K562 (cell line): Measurements from ENCODE around the gene KIF26A. TPM values are rescaled to one million over a fixed set of nuclear protein-coding genes. Genes with fewer than 3 reads are reported as not detected.

Experiments used
- ATAC-seq: fragments of 200-7000 bp; cut with Tn5 transposase; 3 replicates; pipeline ENCODE4 v1.9.1; 2020; ENCODE audit warnings: moderate library complexity
- BruUV-seq: library from RNA; stranded (reverse); fragments of 400-500 nt; replicated peaks from 2 replicates; lab custom pipeline; 2021; lab: Mats Ljungman, UMichigan
- CTCF ChIA-PET: fragments of 300-600 bp; formaldehyde crosslinking; extraction: SDS; loops from one replicate; lab custom pipeline; 2021; ENCODE audit warnings: low intra/inter-chr PET ratio; lab: Yijun Ruan, JAX
- POLR2A ChIA-PET: fragments of 300-600, 350-650 bp; sonication (Branson Sonifier 250); formaldehyde crosslinking; extraction: SDS; loops from one replicate; lab custom pipeline; 2021; ENCODE audit warnings: antibody characterized with exemption, inconsistent platforms; lab: Yijun Ruan, JAX
- DNase-seq, 4 experiments: peaks; one replicate each; pipeline versions ENCODE4 v3.0.0 to v3.0.0-alpha.2; 2011 to 2018; ENCODE audit warnings: low spot score in 3 of 4, mixed read lengths in 3 of 4; ENCODE audit errors: extremely low read depth in 1 of 4
- FAIRE-seq: peaks from 2 replicates; lab custom pipeline; 2011; peaks lifted over from hg19 to GRCh38; lab: Jason Lieb, UNC
- H2AFZ ChIP-seq: 2 replicates; pipeline ENCODE4 v1.6.0; 2011; ENCODE audit warnings: low read depth, low read length, control low read depth, inconsistent platforms
- H3K27ac ChIP-seq: fragments of 200-600 bp; 3 replicates; pipeline ENCODE4 v1.8.0; 2011; ENCODE audit warnings: low read depth, mild to moderate bottlenecking, control low read depth, inconsistent platforms, low read length, moderate library complexity, mixed read lengths; ENCODE audit errors: extremely low read depth
- H3K27me3 ChIP-seq, 2 experiments: fragments of 300-600 bp in 1 of 2; 2 replicates in 1 of 2; 3 replicates in 1 of 2; pipeline versions ENCODE4 v1.6.0 to v1.8.0; 2011; ENCODE audit warnings: inconsistent platforms in 2 of 2, low read length in 2 of 2, mild to moderate bottlenecking in 1 of 2, mixed read lengths in 1 of 2, moderate library complexity in 1 of 2; ENCODE audit not compliant: control insufficient read depth in 2 of 2, insufficient read depth in 2 of 2
- H3K36me3 ChIP-seq: fragments of 300-600 bp; 3 replicates; pipeline ENCODE4 v1.8.0; 2011; ENCODE audit warnings: mild to moderate bottlenecking, low read length, inconsistent platforms; ENCODE audit not compliant: control insufficient read depth, insufficient read depth
- H3K4me1 ChIP-seq, 2 experiments: fragments of 200-600 bp in 1 of 2; replicated peaks in 1 of 2; 2 replicates in 1 of 2; 3 replicates in 1 of 2; pipeline versions ENCODE4 v1.5.1 to v1.8.0; 2011; ENCODE audit warnings: inconsistent platforms in 2 of 2, low read length in 2 of 2, mild to moderate bottlenecking in 1 of 2, mixed read lengths in 1 of 2, moderate library complexity in 1 of 2; ENCODE audit not compliant: control insufficient read depth in 2 of 2, insufficient read depth in 2 of 2
- H3K4me2 ChIP-seq: 2 replicates; pipeline ENCODE4 v1.6.1; 2011; ENCODE audit warnings: low read length, control low read depth, inconsistent platforms, mixed read lengths; ENCODE audit not compliant: insufficient read depth
- H3K4me3 ChIP-seq: fragments of 200-600 bp; sonication (generic), shearing (Covaris generic); 2 replicates; pipeline ENCODE4 v1.5.1; 2016; ENCODE audit warnings: control low read depth, inconsistent platforms
- H3K79me2 ChIP-seq: fragments of 200-600 bp; 3 replicates; pipeline ENCODE4 v1.8.0; 2011; ENCODE audit warnings: low read length, inconsistent platforms; ENCODE audit not compliant: control insufficient read depth, insufficient read depth
- H3K9ac ChIP-seq, 2 experiments: 2 replicates each; pipeline versions ENCODE4 v1.6.0 to v1.6.1; 2011; ENCODE audit warnings: low read depth in 2 of 2, low read length in 2 of 2, control low read depth in 1 of 2, inconsistent platforms in 1 of 2, mild to moderate bottlenecking in 1 of 2, mixed read lengths in 1 of 2; ENCODE audit not compliant: insufficient read depth in 1 of 2
- H3K9me1 ChIP-seq: one replicate; pipeline ENCODE4 v1.6.0; 2011; ENCODE audit warnings: inconsistent platforms, mild to moderate bottlenecking, low read length, moderate library complexity; ENCODE audit not compliant: control insufficient read depth, insufficient read depth
- H3K9me3 ChIP-seq: replicated peaks from 2 replicates; pipeline ENCODE4 v1.5.1; 2011; ENCODE audit warnings: low read depth, low read length, inconsistent platforms; ENCODE audit not compliant: control insufficient read depth, insufficient read depth
- H4K20me1 ChIP-seq: replicated peaks from 2 replicates; pipeline ENCODE4 v1.6.1; 2011; ENCODE audit warnings: low read length, inconsistent platforms, mixed read lengths; ENCODE audit not compliant: control insufficient read depth, insufficient read depth
- HMBOX1 ChIP-seq: sonication (generic); IDR thresholded peaks from 2 replicates; pipeline ENCODE4 v1.6.1; 2016
- NR2C2 ChIP-seq, 2 experiments: fragments of 200-800 bp in 1 of 2; sonication (Bioruptor generic) in 1 of 2; sonication (generic) in 1 of 2; formaldehyde crosslinking in 1 of 2; IDR thresholded peaks; 2 replicates each; pipeline versions ENCODE4 v1.6.1 to v1.8.0; 2016 to 2022; ENCODE audit warnings: mild to moderate bottlenecking in 1 of 2, missing compliant biosample characterization in 1 of 2, missing genetic modification characterization in 1 of 2, missing genetic modification reagents in 1 of 2
- PKNOX1 ChIP-seq: fragments of 450-650 bp; IDR thresholded peaks from 2 replicates; pipeline ENCODE4 v1.6.1; 2016
- PRMT5 ChIP-seq: sonication (generic); formaldehyde crosslinking; IDR thresholded peaks from 2 replicates; pipeline ENCODE4 v1.5.0; 2020; ENCODE audit warnings: missing genetic modification reagents
- SIN3B ChIP-seq: fragments of 450-650 bp; IDR thresholded peaks from 2 replicates; pipeline ENCODE4 v1.6.1; 2017; ENCODE audit warnings: low read depth, mild to moderate bottlenecking, moderate library complexity
- TBL1XR1 ChIP-seq, 2 experiments: IDR thresholded peaks; 2 replicates each; pipeline ENCODE4 v1.6.1; 2012; ENCODE audit warnings: improper control_type of control experiment in 2 of 2, low read length in 2 of 2, mild to moderate bottlenecking in 1 of 2
- WGBS: fragments of 100-300 bp; shearing (Covaris generic); methylation state at CpG from one replicate; pipeline ENCODE4 v1.1.6; 2016; ENCODE audit warnings: low coverage, mixed read lengths; ENCODE audit not compliant: insufficient coverage; ENCODE audit errors: missing lambda C conversion rate; 5-methylcytosine and 5-hydroxymethylcytosine counted together
- in situ Hi-C: fragments of 300-500 bp; cut with MboI; formaldehyde crosslinking; loops from 4 replicates; pipeline ENCODE4 v1.15.0; 2018; ENCODE audit warnings: inconsistent platforms, mixed read lengths
- intact Hi-C: fragments of 100-400 bp; cut with micrococcal nuclease; formaldehyde crosslinking; loops from 2 replicates; pipeline ENCODE4 v1.14.2; 2022
- polyA plus RNA-seq, 8 experiments: library from polyadenylated mRNA; depleted of rRNA in 4 of 8; stranded (reverse) in 5 of 8; unstranded in 3 of 8; fragments of >200 nt; fragmentation: Nextera tagmentation in 2 of 8; fragmentation: Illumina TruSeq in 1 of 8; extraction: Ambion mirVana in 2 of 8; extraction: Trizol in 1 of 8; gene quantifications; 2 replicates each; pipeline versions ENCODE4 v1.2.1 to v1.2.3, GENCODE V29; 2011 to 2014; ENCODE audit warnings: inconsistent platforms in 1 of 8, missing spikeins in 1 of 8
- total RNA-seq, 7 experiments: library from RNA; depleted of rRNA in 6 of 7; stranded (reverse); fragments of >200 nt in 6 of 7; fragmentation: Illumina TruSeq in 2 of 7; extraction: Trizol in 2 of 7; gene quantifications; 2 replicates each; pipeline versions ENCODE4 v1.2.1 to v1.2.3, GENCODE V29; 2011 to 2021; ENCODE audit warnings: low replicate concordance in 1 of 7
- TF ChIP-seq, protein P1 (sequence below), 2 experiments: IDR thresholded peaks; 2 replicates each; pipeline ENCODE4 v1.6.1; 2011; ENCODE audit warnings: borderline replicate concordance in 1 of 2, control low read depth in 1 of 2, low read depth in 1 of 2, low read length in 1 of 2, mild to moderate bottlenecking in 1 of 2, mixed read lengths in 1 of 2, moderate library complexity in 1 of 2; ENCODE audit not compliant: insufficient read depth in 1 of 2, insufficient read length in 1 of 2, poor library complexity in 1 of 2, severe bottlenecking in 1 of 2; ENCODE audit errors: extremely low read depth in 1 of 2

The KIF26A gene
- total and polyA plus RNA-seq, 9 of the 15 experiments (the other 6 are each of a cell fraction or from before 2014, with no cell fraction given): 0.04 TPM; not detected in 8

- H3K9me3 ChIP-seq: no peaks in the 10 kb centered on the region
- H4K20me1 ChIP-seq: no peaks in the 10 kb centered on the region
- H3K27me3 ChIP-seq: peaks cover 0 to 30% of the 10 kb centered on the region in 2 experiments; a peak in 2 of 5 replicates
- no peak overlapping the region for H2AFZ ChIP-seq
- 33% methylated on average over 4 of the region's 11 CpGs for WGBS
- no peak for FAIRE-seq
- intact Hi-C loops: no loop called here
- BruUV-seq: no TSS peak
- POLR2A ChIA-PET: interaction anchor here (0.6 kb wide), 1 partner anchor 147 kb away, joined by 4 read pairs; no protein-coding TSS in a partner anchor
- no peak for ATAC-seq
- no peaks in the 10 kb centered on the region for H3K79me2 ChIP-seq
- H3K9me1 ChIP-seq: no peaks in the 10 kb centered on the region
- in situ Hi-C loops: no loop called here
- TF ChIP-seq, protein P1, sequence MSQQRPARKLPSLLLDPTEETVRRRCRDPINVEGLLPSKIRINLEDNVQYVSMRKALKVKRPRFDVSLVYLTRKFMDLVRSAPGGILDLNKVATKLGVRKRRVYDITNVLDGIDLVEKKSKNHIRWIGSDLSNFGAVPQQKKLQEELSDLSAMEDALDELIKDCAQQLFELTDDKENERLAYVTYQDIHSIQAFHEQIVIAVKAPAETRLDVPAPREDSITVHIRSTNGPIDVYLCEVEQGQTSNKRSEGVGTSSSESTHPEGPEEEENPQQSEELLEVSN (IDR thresholded peaks at IDR 0.05; ENCODE audit: borderline replicate concordance in 1 of 2, extremely low read depth in 1 of 2, insufficient read depth in 1 of 2, insufficient read length in 1 of 2, low read depth in 1 of 2, low read length in 1 of 2, poor library complexity in 1 of 2, severe bottlenecking in 1 of 2): no peak
- no peak overlapping the region for H3K9ac ChIP-seq
- H3K4me1 ChIP-seq: peaks cover 0 to 16% of the 10 kb centered on the region in 2 experiments; a peak in 2 of 5 replicates
- CTCF ChIA-PET: no interaction called here
- no peaks in the 10 kb centered on the region for H3K36me3 ChIP-seq
- no peak overlapping the region for H3K4me3 ChIP-seq
- no peak for DNase-seq
- H3K27ac ChIP-seq: no peak overlapping the region
- no peak overlapping the region for H3K4me2 ChIP-seq
Measured at GRCh38 chr14:104149278-104149595, 10.8 kb downstream of the KIF26A start.

DNA sequence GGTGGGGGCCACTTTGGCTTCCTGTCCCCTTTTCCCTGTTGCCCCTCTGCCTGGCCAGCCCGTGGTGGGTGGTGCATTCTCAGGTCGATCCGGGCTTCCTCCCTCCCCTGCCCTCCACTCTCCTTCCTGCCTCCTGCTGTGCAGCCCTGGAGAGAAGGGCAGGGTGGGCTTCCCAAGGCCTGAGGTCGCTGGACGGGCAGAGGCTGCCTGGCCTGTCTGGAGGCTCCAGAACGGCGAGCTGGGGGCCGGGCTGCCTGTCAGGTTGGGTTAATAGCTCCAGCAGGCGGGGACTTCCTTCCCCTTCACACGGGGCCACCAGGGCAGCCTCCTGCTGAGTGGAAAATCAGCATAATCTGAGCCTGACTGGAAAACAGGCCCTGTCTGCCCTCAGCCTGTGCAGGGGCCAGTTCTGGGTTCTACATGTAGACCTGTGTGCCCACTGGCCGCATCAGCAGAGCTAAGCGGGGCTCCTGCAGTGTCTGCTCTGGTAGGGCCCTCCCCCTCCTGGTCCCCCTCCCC, 11.3 kb downstream of the KIF26A start:
- Histone ChIP-seq H3K4me1 (peaks cover 0 to 19% of the 10 kb centered on the region in 2 experiments; a peak in 2 of 5 replicates), H3K4me2 (no peak overlapping the region), H3K9ac (no peak overlapping the region), H3K36me3 (no peaks in the 10 kb centered on the region), H3K4me3 (no peak overlapping the region), H3K27me3 (peaks cover 0 to 28% of the 10 kb centered on the region in 2 experiments; a peak in 2 of 5 replicates), H3K79me2 (no peaks in the 10 kb centered on the region), H4K20me1 (no peaks in the 10 kb centered on the region), H2AFZ (no peak overlapping the region), H3K27ac (no peak overlapping the region), H3K9me1 (no peaks in the 10 kb centered on the region), H3K9me3 (no peaks in the 10 kb centered on the region)
- intact Hi-C loops (no loop called here), in situ Hi-C loops (no loop called here)
- ChIA-PET CTCF (no interaction called here), POLR2A (no interaction called here)
- no peak for ATAC-seq
- no peak for DNase-seq
- 0% methylated on average over 6 of the region's 12 CpGs for WGBS
- BruUV-seq: no TSS peak
- no peak for FAIRE-seq
- no peak for TF ChIP-seq PKNOX1
- TF ChIP-seq PRMT5 (CRISPR knock-in tag): no peak
- TF ChIP-seq TBL1XR1 (IDR thresholded peaks at IDR 0.05; ENCODE audit: low read length in 2 of 2): no peak
- no peak for TF ChIP-seq NR2C2 (CRISPR knock-in tag; IDR thresholded peaks at IDR 0.05)
- TF ChIP-seq NR2C2 (tag; IDR thresholded peaks at IDR 0.05): no peak
- TF ChIP-seq SIN3B: no peak
- TF ChIP-seq HMBOX1: no peak
